Measurements from ENCODE around the gene OSGEPL1. TPM values are rescaled to one million over a fixed set of nuclear protein-coding genes. Genes with fewer than 3 reads are reported as not detected.
"Not testable (repeated sequence)": the region's sequence is repeated elsewhere in the genome, so short reads cannot be mapped to it uniquely, and the experiment has no call there.

Gene OSGEPL1
- polyA plus RNA-seq, 6 donors from 2014 or later: 15.0 to 19.8 (median 17.2) TPM

GRCh38 chr2:189717593-189717992, 45.0 kb downstream of the OSGEPL1 start:
- not testable (repeated sequence) for DNase-seq; H3K36me3 Mint-ChIP-seq; H3K4me3 Mint-ChIP-seq; ATAC-seq (ENCODE audit: low read depth in 2 of 2); H3K27ac Mint-ChIP-seq; H3K27me3 Mint-ChIP-seq; H3K4me1 Mint-ChIP-seq
- peaks cover 4 to 13% (median 9%) of the 10 kb centered on the region in 7 donors for H3K9me3 Mint-ChIP-seq

DNA sequence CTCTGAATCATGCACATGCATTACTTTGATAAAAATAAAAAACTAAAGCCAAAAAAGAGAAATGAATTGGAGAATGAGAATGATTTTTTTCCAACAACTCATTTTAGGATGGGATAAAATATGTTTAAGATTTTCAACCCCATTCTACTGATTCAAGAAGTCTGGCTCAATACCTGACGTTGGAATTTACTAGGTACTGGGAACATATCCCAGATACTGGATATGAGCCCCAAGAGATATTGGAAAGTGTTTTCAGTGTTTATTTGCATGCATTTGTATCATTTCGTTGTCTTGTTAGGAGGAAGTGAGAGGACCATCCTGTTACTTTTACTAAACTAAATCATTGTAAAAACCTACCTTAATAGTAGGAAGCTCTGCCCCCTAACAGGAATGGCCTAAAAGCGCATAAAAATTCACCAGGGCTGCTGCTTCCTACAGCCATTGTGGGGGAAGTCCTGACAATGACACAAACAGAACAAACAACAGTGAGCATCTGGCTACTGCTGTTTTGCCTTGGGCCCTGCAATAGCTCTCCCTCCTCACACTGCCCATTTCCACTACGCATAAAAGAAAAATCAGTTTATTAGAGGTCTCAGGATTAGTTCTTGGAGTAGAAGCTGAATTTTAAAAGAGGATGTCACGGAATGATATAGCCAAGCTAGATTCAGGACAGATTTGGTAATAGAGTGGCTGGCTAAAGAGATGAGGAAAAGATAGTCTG, 52.9 kb downstream of the OSGEPL1 start:
- no peaks in the 10 kb centered on the region for H3K4me1 Mint-ChIP-seq
- no peak overlapping the region for H3K4me3 Mint-ChIP-seq
- H3K27ac Mint-ChIP-seq: no peak overlapping the region
- DNase-seq (no peak), ATAC-seq (ENCODE audit: low read depth in 2 of 2) (no peak)
- H3K36me3 Mint-ChIP-seq: peaks cover 6 to 8% of the 10 kb centered on the region in 2 donors
- H3K9me3 Mint-ChIP-seq: peaks cover 0 to 2% (median 0%) of the 10 kb centered on the region in 7 donors
- no peaks in the 10 kb centered on the region for H3K27me3 Mint-ChIP-seq

DNA sequence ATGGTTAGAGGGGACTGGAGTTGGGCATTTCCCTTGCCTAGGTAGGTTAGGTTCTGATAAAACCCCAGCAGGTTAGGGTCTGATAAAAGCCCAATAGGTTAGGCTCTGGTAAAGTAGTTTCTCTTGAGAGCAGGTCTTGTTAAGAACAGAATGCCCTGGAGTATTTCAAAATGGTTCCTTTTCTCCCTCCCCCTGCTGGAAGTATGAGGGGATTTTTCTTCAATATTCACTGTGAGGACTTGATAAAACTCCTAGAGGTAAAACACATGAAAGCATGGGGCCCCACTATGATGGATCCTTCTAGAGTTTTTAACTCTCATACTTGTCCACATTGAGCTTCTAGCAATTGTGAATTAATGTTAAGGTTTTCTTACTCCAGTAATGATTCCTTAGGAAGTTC, 60.5 kb downstream of the OSGEPL1 start:
- Mint-ChIP-seq H3K27ac (no peak overlapping the region), H3K27me3 (no peaks in the 10 kb centered on the region), H3K4me3 (no peak overlapping the region), H3K4me1 (peaks cover 2 to 6% (median 6%) of the 10 kb centered on the region in 3 donors), H3K9me3 (no peaks in the 10 kb centered on the region), H3K36me3 (no peaks in the 10 kb centered on the region)
- ATAC-seq (ENCODE audit: low read depth in 2 of 2) (no peak), DNase-seq (no peak)

GRCh38 chr2:189700681-189701080, 61.9 kb downstream of the OSGEPL1 start:
- H3K36me3 Mint-ChIP-seq: no peaks in the 10 kb centered on the region
- H3K4me1 Mint-ChIP-seq: peaks cover 2 to 6% (median 6%) of the 10 kb centered on the region in 3 donors
- ATAC-seq (ENCODE audit: low read depth in 2 of 2): no peak
- no peak for DNase-seq
- peak overlapping the region in 1 of 8 donors; percentile 25 for H3K4me3 Mint-ChIP-seq
- H3K27ac Mint-ChIP-seq: no peak overlapping the region
- no peaks in the 10 kb centered on the region for H3K27me3 Mint-ChIP-seq
- H3K9me3 Mint-ChIP-seq: no peaks in the 10 kb centered on the region

GRCh38 chr2:189698020-189698887, 64.3 kb downstream of the OSGEPL1 start:
- peak; percentile 64 to 75 for ATAC-seq (ENCODE audit: low read depth in 2 of 2)
- H3K4me1 Mint-ChIP-seq: peaks cover 2 to 6% (median 6%) of the 10 kb centered on the region in 3 donors
- peak overlapping the region in 2 of 8 donors; percentile 42 to 57 for H3K4me3 Mint-ChIP-seq
- no peaks in the 10 kb centered on the region for H3K9me3 Mint-ChIP-seq
- H3K27ac Mint-ChIP-seq: peak overlapping the region in 2 of 6 donors; percentile 14 to 35
- no peaks in the 10 kb centered on the region for H3K27me3 Mint-ChIP-seq
- peak; percentile 42 for DNase-seq
- peaks cover 0 to 3% of the 10 kb centered on the region in 2 donors for H3K36me3 Mint-ChIP-seq

Other genes with a start within 250 kb of the OSGEPL1 start
- gene SLC40A1, start 182.0 kb downstream of the OSGEPL1 start, polyA plus RNA-seq (ENCODE audit: low read depth in 6 of 6): 1 to 10 TPM; 1.9 to 7.2 (median 3.3) TPM
- 10 to 100 TPM; 36.5 to 52.5 (median 44.8) TPM for gene ASNSD1, start 101.3 kb downstream of the OSGEPL1 start, polyA plus RNA-seq (ENCODE audit: low read depth in 6 of 6)
- gene ANKAR, start 88.1 kb downstream of the OSGEPL1 start, polyA plus RNA-seq (ENCODE audit: low read depth in 6 of 6): 10 to 100 TPM; 12.6 to 30.9 (median 17.3) TPM
- 100 to 1,000 TPM in 3 of 6 donors, 10 to 100 TPM in 3; 78.8 to 113 (median 102) TPM for gene ORMDL1, start 21.5 kb upstream of the OSGEPL1 start, polyA plus RNA-seq (ENCODE audit: low read depth in 6 of 6)
- 10 to 100 TPM; 12.4 to 29.2 (median 22.9) TPM for gene PMS1, start 21.7 kb upstream of the OSGEPL1 start, polyA plus RNA-seq (ENCODE audit: low read depth in 6 of 6)